ENCODE measurements around the gene CYB5R2.
A peak's percentile ranks its signal among the peaks of the same experiment; 100 is the strongest.

CYB5R2 gene

GRCh38 chr11:7687386-7687785, 14.1 kb upstream of the CYB5R2 start:
- no peak for DNase-seq (ENCODE audit: low read depth)
- H3K4me3 ChIP-seq (ENCODE audit: low read depth, low read length): no peak overlapping the region
- TF ChIP-seq MAX (IDR thresholded peaks at IDR 0.05; ENCODE audit: low read depth, low read length) (no peak), MYC (IDR thresholded peaks at IDR 0.05; ENCODE audit: low read depth, low read length) (no peak), CTCF (IDR thresholded peaks at IDR 0.05; ENCODE audit: low read depth, low read length) (no peak)

GRCh38 chr11:7686761-7687160, 13.5 kb upstream of the CYB5R2 start:
- TF ChIP-seq CTCF (IDR thresholded peaks at IDR 0.05; ENCODE audit: low read depth, low read length) (no peak), MAX (IDR thresholded peaks at IDR 0.05; ENCODE audit: low read depth, low read length) (no peak), MYC (IDR thresholded peaks at IDR 0.05; ENCODE audit: low read depth, low read length) (no peak), POLR2A (IDR thresholded peaks at IDR 0.05; ENCODE audit: extremely low read depth, insufficient read length) (no peak)
- H3K4me3 ChIP-seq (ENCODE audit: low read depth, low read length): no peak overlapping the region
- DNase-seq (ENCODE audit: low read depth): no peak

GRCh38 chr11:7683571-7683970, 10.3 kb upstream of the CYB5R2 start:
- no peak for TF ChIP-seq POLR2A (IDR thresholded peaks at IDR 0.05; ENCODE audit: extremely low read depth, insufficient read length)
- TF ChIP-seq MAX (IDR thresholded peaks at IDR 0.05; ENCODE audit: low read depth, low read length): no peak
- no peak for TF ChIP-seq CTCF (IDR thresholded peaks at IDR 0.05; ENCODE audit: low read depth, low read length)
- no peak for TF ChIP-seq MYC (IDR thresholded peaks at IDR 0.05; ENCODE audit: low read depth, low read length)
- no peak for DNase-seq (ENCODE audit: low read depth)
- no peak overlapping the region for H3K4me3 ChIP-seq (ENCODE audit: low read depth, low read length)

- no peak for DNase-seq (ENCODE audit: low read depth)
- TF ChIP-seq MAX (IDR thresholded peaks at IDR 0.05; ENCODE audit: low read depth, low read length): no peak
- no peak for TF ChIP-seq POLR2A (IDR thresholded peaks at IDR 0.05; ENCODE audit: extremely low read depth, insufficient read length)
- no peak for TF ChIP-seq CTCF (IDR thresholded peaks at IDR 0.05; ENCODE audit: low read depth, low read length)
- no peak for TF ChIP-seq MYC (IDR thresholded peaks at IDR 0.05; ENCODE audit: low read depth, low read length)
Measured at GRCh38 chr11:7677796-7678201, 4.5 kb upstream of the CYB5R2 start.

GRCh38 chr11:7677071-7677470, 3.8 kb upstream of the CYB5R2 start:
- DNase-seq (ENCODE audit: low read depth): peak; percentile 59
- no peak for TF ChIP-seq MAX (IDR thresholded peaks at IDR 0.05; ENCODE audit: low read depth, low read length)
- TF ChIP-seq CTCF (IDR thresholded peaks at IDR 0.05; ENCODE audit: low read depth, low read length): no peak
- no peak for TF ChIP-seq POLR2A (IDR thresholded peaks at IDR 0.05; ENCODE audit: extremely low read depth, insufficient read length)
- no peak for TF ChIP-seq MYC (IDR thresholded peaks at IDR 0.05; ENCODE audit: low read depth, low read length)
- H3K4me3 ChIP-seq (ENCODE audit: low read depth, low read length): no peak overlapping the region

More at GRCh38 chr11:7677796-7678201, 4.5 kb upstream of the CYB5R2 start:
- no peak overlapping the region for H3K4me3 ChIP-seq (ENCODE audit: low read depth, low read length)

GRCh38 chr11:7675631-7676030, 2.3 kb upstream of the CYB5R2 start:
- DNase-seq (ENCODE audit: low read depth): no peak
- no peak overlapping the region for H3K4me3 ChIP-seq (ENCODE audit: low read depth, low read length)
- TF ChIP-seq MYC (IDR thresholded peaks at IDR 0.05; ENCODE audit: low read depth, low read length) (no peak), CTCF (IDR thresholded peaks at IDR 0.05; ENCODE audit: low read depth, low read length) (no peak), MAX (IDR thresholded peaks at IDR 0.05; ENCODE audit: low read depth, low read length) (no peak), POLR2A (IDR thresholded peaks at IDR 0.05; ENCODE audit: extremely low read depth, insufficient read length) (no peak)
